ENCODE measurements around the gene TMEM236.

Gene TMEM236

GRCh38 chr10:17709492-17709891 lies 42.5 kb upstream of the TMEM236 start:
- Histone ChIP-seq H3K9me2 (replicated peaks; ENCODE audit: insufficient read depth, low read length) (no peaks in the 10 kb centered on the region), H3K4me2 (ENCODE audit: low read depth, low read length, poor library complexity, severe bottlenecking) (no peak overlapping the region), H3K4me3 (ENCODE audit: insufficient read depth, low read length, poor library complexity, severe bottlenecking) (no peak overlapping the region), H3F3A (ENCODE audit: insufficient read depth) (no peaks in the 10 kb centered on the region), H2AFZ (ENCODE audit: low read depth, low read length, severe bottlenecking) (no peak overlapping the region), H3K27ac (ENCODE audit: low read depth, low read length) (no peak overlapping the region), H3K27me3 (ENCODE audit: low read length) (no peaks in the 10 kb centered on the region), H3K79me2 (ENCODE audit: insufficient read depth, low read length) (no peaks in the 10 kb centered on the region), H3K9me3 (ENCODE audit: insufficient read depth, low read length) (no peaks in the 10 kb centered on the region), H4K20me1 (ENCODE audit: low read depth, low read length) (no peaks in the 10 kb centered on the region), H3K36me3 (ENCODE audit: low read length) (no peaks in the 10 kb centered on the region), H3K9ac (ENCODE audit: low read length) (no peak overlapping the region)
- TF ChIP-seq EZH2phosphoT487 (conservative IDR thresholded peaks at IDR 0.05; ENCODE audit: low read length), result no peak
- no peak for TF ChIP-seq CTCF (IDR thresholded peaks at IDR 0.05; ENCODE audit: insufficient read depth, low read length, poor library complexity, severe bottlenecking)

GRCh38 chr10:17710181-17710580 lies 41.8 kb upstream of the TMEM236 start:
- TF ChIP-seq CTCF (IDR thresholded peaks at IDR 0.05; ENCODE audit: insufficient read depth, low read length, poor library complexity, severe bottlenecking) (no peak), EZH2phosphoT487 (conservative IDR thresholded peaks at IDR 0.05; ENCODE audit: low read length) (no peak)
- no peaks in the 10 kb centered on the region for H3K79me2 ChIP-seq (ENCODE audit: insufficient read depth, low read length)
- H3K4me3 ChIP-seq (ENCODE audit: insufficient read depth, low read length, poor library complexity, severe bottlenecking), result no peak overlapping the region
- no peak overlapping the region for H3K9ac ChIP-seq (ENCODE audit: low read length)
- no peak overlapping the region for H3K4me2 ChIP-seq (ENCODE audit: low read depth, low read length, poor library complexity, severe bottlenecking)
- no peaks in the 10 kb centered on the region for H3F3A ChIP-seq (ENCODE audit: insufficient read depth)
- no peak overlapping the region for H3K27ac ChIP-seq (ENCODE audit: low read depth, low read length)
- no peaks in the 10 kb centered on the region for H4K20me1 ChIP-seq (ENCODE audit: low read depth, low read length)
- no peaks in the 10 kb centered on the region for H3K27me3 ChIP-seq (ENCODE audit: low read length)
- no peaks in the 10 kb centered on the region for H3K9me3 ChIP-seq (ENCODE audit: insufficient read depth, low read length)
- H2AFZ ChIP-seq (ENCODE audit: low read depth, low read length, severe bottlenecking), result no peak overlapping the region
- H3K36me3 ChIP-seq (ENCODE audit: low read length), result no peaks in the 10 kb centered on the region; the same call in 1 of the 2 replicates
- H3K9me2 ChIP-seq (replicated peaks; ENCODE audit: insufficient read depth, low read length), result no peaks in the 10 kb centered on the region

DNA sequence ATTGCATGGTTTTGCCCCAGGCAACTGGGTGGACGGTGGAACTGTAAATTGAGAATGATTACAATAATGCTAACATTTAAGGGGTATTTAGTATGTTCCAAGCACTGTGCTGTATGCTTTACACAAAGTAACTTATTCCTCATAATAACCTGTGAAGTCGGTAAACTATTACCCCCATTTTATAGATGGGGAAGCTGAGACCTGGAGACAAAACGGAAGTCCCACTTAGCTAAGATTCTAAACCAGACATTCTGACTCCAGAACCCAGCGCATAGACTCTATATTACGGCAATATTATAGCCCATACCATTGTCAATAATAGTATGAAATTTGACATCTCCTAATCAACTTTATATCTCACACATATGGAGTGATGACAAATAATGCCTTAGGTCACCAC lies 39.9 kb upstream of the TMEM236 start:
- H3K9me3 ChIP-seq (ENCODE audit: insufficient read depth, low read length), result no peaks in the 10 kb centered on the region
- no peaks in the 10 kb centered on the region for H4K20me1 ChIP-seq (ENCODE audit: low read depth, low read length)
- no peak overlapping the region for H3K27ac ChIP-seq (ENCODE audit: low read depth, low read length)
- no peak overlapping the region for H3K4me2 ChIP-seq (ENCODE audit: low read depth, low read length, poor library complexity, severe bottlenecking)
- no peaks in the 10 kb centered on the region; the same call in 1 of the 2 replicates for H3K36me3 ChIP-seq (ENCODE audit: low read length)
- no peaks in the 10 kb centered on the region for H3F3A ChIP-seq (ENCODE audit: insufficient read depth)
- no peak overlapping the region for H3K9ac ChIP-seq (ENCODE audit: low read length)
- H3K79me2 ChIP-seq (ENCODE audit: insufficient read depth, low read length), result no peaks in the 10 kb centered on the region
- H2AFZ ChIP-seq (ENCODE audit: low read depth, low read length, severe bottlenecking), result no peak overlapping the region
- H3K4me3 ChIP-seq (ENCODE audit: insufficient read depth, low read length, poor library complexity, severe bottlenecking), result no peak overlapping the region
- TF ChIP-seq EZH2phosphoT487 (conservative IDR thresholded peaks at IDR 0.05; ENCODE audit: low read length) (no peak), CTCF (IDR thresholded peaks at IDR 0.05; ENCODE audit: insufficient read depth, low read length, poor library complexity, severe bottlenecking) (no peak)
- H3K9me2 ChIP-seq (replicated peaks; ENCODE audit: insufficient read depth, low read length), result no peaks in the 10 kb centered on the region
- H3K27me3 ChIP-seq (ENCODE audit: low read length), result no peaks in the 10 kb centered on the region
